ENCODE results near the gene ZMIZ1. TPM values are rescaled to one million over a fixed set of nuclear protein-coding genes. Genes with fewer than 3 reads are reported as not detected.

Gene ZMIZ1
- total RNA-seq, 1 experiment from 2014 or later, result 35.8 TPM

DNA sequence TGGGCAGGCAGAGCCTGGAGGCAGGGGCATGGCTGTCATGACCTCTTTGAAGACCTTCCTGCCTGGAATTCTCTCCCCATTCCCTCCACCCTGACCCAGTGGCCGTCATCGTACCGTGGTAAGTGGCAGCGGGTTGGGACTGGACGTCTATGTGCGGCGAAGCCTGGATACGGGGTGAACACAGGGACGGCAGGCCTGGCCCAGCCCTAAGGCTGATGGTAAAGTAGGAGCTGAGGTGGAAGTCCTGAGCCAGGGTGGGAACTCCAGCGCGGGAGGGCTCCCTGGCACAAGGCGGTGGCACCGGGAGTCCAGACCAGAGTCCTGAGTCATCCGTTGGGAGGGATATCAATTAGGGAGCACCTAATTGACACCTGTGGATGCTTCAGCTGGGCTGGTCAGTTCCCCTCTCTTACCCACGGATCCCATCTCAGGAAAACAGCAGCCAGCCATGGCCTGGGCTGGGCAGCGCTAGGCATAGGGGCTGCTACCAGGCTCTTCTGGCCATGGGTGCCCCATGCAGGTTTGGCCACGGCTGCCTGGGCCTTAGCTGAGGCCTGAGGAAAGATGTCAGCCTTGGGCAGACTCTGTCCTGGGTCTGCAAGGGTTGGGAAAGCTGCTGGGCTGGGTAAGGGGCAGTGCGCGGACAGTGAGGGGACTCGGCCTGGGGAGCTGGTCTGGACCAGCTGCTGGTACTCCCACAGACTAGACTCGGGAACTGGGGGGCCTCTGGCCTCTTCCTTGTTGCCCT is 281.8 kb downstream of the ZMIZ1 start:
- H3K27ac ChIP-seq (ENCODE audit: low read depth, low read length, poor library complexity, severe bottlenecking), result no peak overlapping the region
- intact Hi-C loops (cut with micrococcal nuclease; ENCODE audit: unreplicated experiment), result no loop called here
- TF ChIP-seq EZH2 (IDR thresholded peaks at IDR 0.05; ENCODE audit: borderline replicate concordance, low read depth, low read length, poor library complexity, severe bottlenecking), result no peak
- peaks cover 10% of the 10 kb centered on the region for H3K4me1 ChIP-seq (ENCODE audit: insufficient read depth, low read length, poor library complexity, severe bottlenecking)
- CTCF ChIA-PET, result interaction anchor here (0.6 to 0.7 kb wide), 2 partner anchors 19 to 73 kb away, joined by 4 to 7 read pairs; no protein-coding TSS in a partner anchor
- H3K9me3 ChIP-seq (ENCODE audit: low read depth, low read length, poor library complexity, severe bottlenecking), result no peaks in the 10 kb centered on the region
- POLR2A ChIA-PET (ENCODE audit: low non-redundant PET), result no interaction called here
- DNase-seq (ENCODE audit: low spot score), result no peak
- H3K4me3 ChIP-seq (ENCODE audit: low read depth, low read length, poor library complexity, severe bottlenecking), result no peak overlapping the region
- no peaks in the 10 kb centered on the region for H3K27me3 ChIP-seq (replicated peaks; ENCODE audit: insufficient read depth, low read depth, low read length, poor library complexity)
- peaks cover 67% of the 10 kb centered on the region for H3K36me3 ChIP-seq (ENCODE audit: insufficient read depth, low read length, poor library complexity, severe bottlenecking)
- BruUV-seq (replicated peaks), result no TSS peak

DNA sequence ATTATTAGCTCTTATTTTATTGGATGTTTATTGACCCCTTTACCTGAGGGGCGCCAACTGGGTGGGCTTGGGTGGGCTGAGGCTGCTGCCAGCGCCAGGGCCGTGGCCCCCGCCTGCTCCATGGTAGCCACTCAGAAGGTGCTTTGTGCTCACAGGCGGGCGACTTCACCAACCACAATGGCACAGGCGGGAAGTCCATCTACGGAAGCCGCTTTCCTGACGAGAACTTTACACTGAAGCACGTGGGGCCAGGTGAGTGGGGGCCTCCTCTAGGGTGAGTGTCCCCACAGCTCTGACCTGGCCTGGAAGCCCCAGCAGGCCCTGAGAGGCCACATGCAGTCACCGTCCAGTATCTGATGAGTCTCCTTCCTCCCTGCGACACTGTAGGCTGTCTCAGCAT is 282.6 kb downstream of the ZMIZ1 start:
- Histone ChIP-seq H3K27ac (ENCODE audit: low read depth, low read length, poor library complexity, severe bottlenecking) (no peak overlapping the region), H3K4me1 (ENCODE audit: insufficient read depth, low read length, poor library complexity, severe bottlenecking) (peaks cover 10% of the 10 kb centered on the region), H3K9me3 (ENCODE audit: low read depth, low read length, poor library complexity, severe bottlenecking) (no peaks in the 10 kb centered on the region), H3K27me3 (replicated peaks; ENCODE audit: insufficient read depth, low read depth, low read length, poor library complexity) (no peaks in the 10 kb centered on the region), H3K36me3 (ENCODE audit: insufficient read depth, low read length, poor library complexity, severe bottlenecking) (peaks cover 73% of the 10 kb centered on the region), H3K4me3 (ENCODE audit: low read depth, low read length, poor library complexity, severe bottlenecking) (no peak overlapping the region)
- no TSS peak for BruUV-seq (replicated peaks)
- TF ChIP-seq, protein P1, sequence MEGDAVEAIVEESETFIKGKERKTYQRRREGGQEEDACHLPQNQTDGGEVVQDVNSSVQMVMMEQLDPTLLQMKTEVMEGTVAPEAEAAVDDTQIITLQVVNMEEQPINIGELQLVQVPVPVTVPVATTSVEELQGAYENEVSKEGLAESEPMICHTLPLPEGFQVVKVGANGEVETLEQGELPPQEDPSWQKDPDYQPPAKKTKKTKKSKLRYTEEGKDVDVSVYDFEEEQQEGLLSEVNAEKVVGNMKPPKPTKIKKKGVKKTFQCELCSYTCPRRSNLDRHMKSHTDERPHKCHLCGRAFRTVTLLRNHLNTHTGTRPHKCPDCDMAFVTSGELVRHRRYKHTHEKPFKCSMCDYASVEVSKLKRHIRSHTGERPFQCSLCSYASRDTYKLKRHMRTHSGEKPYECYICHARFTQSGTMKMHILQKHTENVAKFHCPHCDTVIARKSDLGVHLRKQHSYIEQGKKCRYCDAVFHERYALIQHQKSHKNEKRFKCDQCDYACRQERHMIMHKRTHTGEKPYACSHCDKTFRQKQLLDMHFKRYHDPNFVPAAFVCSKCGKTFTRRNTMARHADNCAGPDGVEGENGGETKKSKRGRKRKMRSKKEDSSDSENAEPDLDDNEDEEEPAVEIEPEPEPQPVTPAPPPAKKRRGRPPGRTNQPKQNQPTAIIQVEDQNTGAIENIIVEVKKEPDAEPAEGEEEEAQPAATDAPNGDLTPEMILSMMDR (conservative IDR thresholded peaks at IDR 0.05; ENCODE audit: low read depth, low read length), result no peak
- TF ChIP-seq EZH2 (IDR thresholded peaks at IDR 0.05; ENCODE audit: borderline replicate concordance, low read depth, low read length, poor library complexity, severe bottlenecking), result no peak
- CTCF ChIA-PET, result interaction anchor here (0.6 to 0.7 kb wide), 2 partner anchors 20 to 73 kb away, joined by 4 to 7 read pairs; no protein-coding TSS in a partner anchor
- no peak for DNase-seq (ENCODE audit: low spot score)
- intact Hi-C loops (cut with micrococcal nuclease; ENCODE audit: unreplicated experiment), result no loop called here
- POLR2A ChIA-PET (ENCODE audit: low non-redundant PET), result no interaction called here

DNA sequence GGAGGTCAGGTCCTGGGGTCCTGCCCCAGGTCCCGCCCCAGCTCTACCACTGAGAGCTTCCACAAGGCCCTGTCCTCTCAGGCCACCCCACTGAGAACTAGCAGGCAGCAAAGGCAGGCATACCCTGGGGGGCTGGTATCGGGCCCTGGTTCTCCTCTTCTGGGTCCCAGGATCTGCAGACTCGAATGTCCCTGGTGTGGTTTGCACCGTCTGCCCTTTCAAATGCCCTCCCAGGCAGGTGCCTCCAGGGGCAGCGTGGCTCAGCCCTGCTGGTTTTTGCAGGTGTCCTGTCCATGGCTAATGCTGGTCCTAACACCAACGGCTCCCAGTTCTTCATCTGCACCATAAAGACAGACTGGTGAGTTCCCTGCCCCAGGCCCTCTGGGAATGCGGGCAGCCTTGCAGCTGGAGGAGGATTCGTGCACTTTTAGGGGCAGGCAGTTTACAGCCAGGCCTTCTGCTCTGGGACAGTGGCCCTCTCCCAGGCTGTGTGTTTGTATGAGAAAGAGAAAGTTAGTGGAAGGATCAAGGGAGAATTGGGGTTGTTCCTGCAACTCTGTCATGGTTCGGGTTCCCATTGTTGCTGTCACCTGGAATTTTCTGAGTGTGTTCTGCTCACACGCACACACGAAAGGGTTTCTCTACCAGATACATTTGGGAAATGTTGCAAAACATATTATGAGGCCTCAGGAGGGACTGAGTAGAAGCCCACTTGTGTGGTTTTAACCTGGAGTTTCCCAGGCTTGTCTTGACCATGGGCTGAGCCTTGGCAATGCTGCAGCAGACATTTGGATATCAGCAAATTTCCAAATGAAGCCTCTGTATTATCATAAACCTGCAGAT is 283.5 kb downstream of the ZMIZ1 start:
- TF ChIP-seq EZH2 (IDR thresholded peaks at IDR 0.05; ENCODE audit: borderline replicate concordance, low read depth, low read length, poor library complexity, severe bottlenecking), result no peak
- TF ChIP-seq, protein P1 (conservative IDR thresholded peaks at IDR 0.05; ENCODE audit: low read depth, low read length), result no peak
- BruUV-seq (replicated peaks), result no TSS peak
- Histone ChIP-seq H3K4me1 (ENCODE audit: insufficient read depth, low read length, poor library complexity, severe bottlenecking) (peaks cover 10% of the 10 kb centered on the region), H3K4me3 (ENCODE audit: low read depth, low read length, poor library complexity, severe bottlenecking) (no peak overlapping the region), H3K9me3 (ENCODE audit: low read depth, low read length, poor library complexity, severe bottlenecking) (no peaks in the 10 kb centered on the region), H3K36me3 (ENCODE audit: insufficient read depth, low read length, poor library complexity, severe bottlenecking) (peaks cover 73% of the 10 kb centered on the region), H3K27ac (ENCODE audit: low read depth, low read length, poor library complexity, severe bottlenecking) (no peak overlapping the region), H3K27me3 (replicated peaks; ENCODE audit: insufficient read depth, low read depth, low read length, poor library complexity) (no peaks in the 10 kb centered on the region)
- intact Hi-C loops (cut with micrococcal nuclease; ENCODE audit: unreplicated experiment), result no loop called here
- ChIA-PET POLR2A (ENCODE audit: low non-redundant PET) (no interaction called here), CTCF (no interaction called here)
- DNase-seq (ENCODE audit: low spot score), result no peak
